K562 (cell line): ENCODE measurements around the gene TDRD6. TPM values are rescaled to one million over a fixed set of nuclear protein-coding genes. Genes with fewer than 3 reads are reported as not detected.

Source experiments
- ATAC-seq: fragments of 200-7000 bp; cut with Tn5 transposase; 3 replicates; pipeline ENCODE4 v1.9.1; 2020; ENCODE audit warnings: moderate library complexity
- BruUV-seq: library from RNA; stranded (reverse); fragments of 400-500 nt; replicated peaks from 2 replicates; lab custom pipeline; 2021; lab: Mats Ljungman, UMichigan
- CTCF ChIA-PET: fragments of 300-600 bp; formaldehyde crosslinking; extraction: SDS; loops from one replicate; lab custom pipeline; 2021; ENCODE audit warnings: low intra/inter-chr PET ratio; lab: Yijun Ruan, JAX
- POLR2A ChIA-PET: fragments of 300-600, 350-650 bp; sonication (Branson Sonifier 250); formaldehyde crosslinking; extraction: SDS; loops from one replicate; lab custom pipeline; 2021; ENCODE audit warnings: antibody characterized with exemption, inconsistent platforms; lab: Yijun Ruan, JAX
- DNase-seq, 4 experiments: peaks; one replicate each; pipeline versions ENCODE4 v3.0.0 to v3.0.0-alpha.2; 2011 to 2018; ENCODE audit warnings: low spot score in 3 of 4, mixed read lengths in 3 of 4; ENCODE audit errors: extremely low read depth in 1 of 4
- FAIRE-seq: peaks from 2 replicates; lab custom pipeline; 2011; peaks lifted over from hg19 to GRCh38; lab: Jason Lieb, UNC
- H2AFZ ChIP-seq: 2 replicates; pipeline ENCODE4 v1.6.0; 2011; ENCODE audit warnings: low read depth, low read length, control low read depth, inconsistent platforms
- H3K27ac ChIP-seq: fragments of 200-600 bp; 3 replicates; pipeline ENCODE4 v1.8.0; 2011; ENCODE audit warnings: low read depth, mild to moderate bottlenecking, control low read depth, inconsistent platforms, low read length, moderate library complexity, mixed read lengths; ENCODE audit errors: extremely low read depth
- H3K27me3 ChIP-seq, 2 experiments: fragments of 300-600 bp in 1 of 2; 2 replicates in 1 of 2; 3 replicates in 1 of 2; pipeline versions ENCODE4 v1.6.0 to v1.8.0; 2011; ENCODE audit warnings: inconsistent platforms in 2 of 2, low read length in 2 of 2, mild to moderate bottlenecking in 1 of 2, mixed read lengths in 1 of 2, moderate library complexity in 1 of 2; ENCODE audit not compliant: control insufficient read depth in 2 of 2, insufficient read depth in 2 of 2
- H3K36me3 ChIP-seq: fragments of 300-600 bp; 3 replicates; pipeline ENCODE4 v1.8.0; 2011; ENCODE audit warnings: mild to moderate bottlenecking, low read length, inconsistent platforms; ENCODE audit not compliant: control insufficient read depth, insufficient read depth
- H3K4me1 ChIP-seq, 2 experiments: fragments of 200-600 bp in 1 of 2; replicated peaks in 1 of 2; 2 replicates in 1 of 2; 3 replicates in 1 of 2; pipeline versions ENCODE4 v1.5.1 to v1.8.0; 2011; ENCODE audit warnings: inconsistent platforms in 2 of 2, low read length in 2 of 2, mild to moderate bottlenecking in 1 of 2, mixed read lengths in 1 of 2, moderate library complexity in 1 of 2; ENCODE audit not compliant: control insufficient read depth in 2 of 2, insufficient read depth in 2 of 2
- H3K4me2 ChIP-seq: 2 replicates; pipeline ENCODE4 v1.6.1; 2011; ENCODE audit warnings: low read length, control low read depth, inconsistent platforms, mixed read lengths; ENCODE audit not compliant: insufficient read depth
- H3K4me3 ChIP-seq: fragments of 200-600 bp; sonication (generic), shearing (Covaris generic); 2 replicates; pipeline ENCODE4 v1.5.1; 2016; ENCODE audit warnings: control low read depth, inconsistent platforms
- H3K79me2 ChIP-seq: fragments of 200-600 bp; 3 replicates; pipeline ENCODE4 v1.8.0; 2011; ENCODE audit warnings: low read length, inconsistent platforms; ENCODE audit not compliant: control insufficient read depth, insufficient read depth
- H3K9ac ChIP-seq, 2 experiments: 2 replicates each; pipeline versions ENCODE4 v1.6.0 to v1.6.1; 2011; ENCODE audit warnings: low read depth in 2 of 2, low read length in 2 of 2, control low read depth in 1 of 2, inconsistent platforms in 1 of 2, mild to moderate bottlenecking in 1 of 2, mixed read lengths in 1 of 2; ENCODE audit not compliant: insufficient read depth in 1 of 2
- H3K9me1 ChIP-seq: one replicate; pipeline ENCODE4 v1.6.0; 2011; ENCODE audit warnings: inconsistent platforms, mild to moderate bottlenecking, low read length, moderate library complexity; ENCODE audit not compliant: control insufficient read depth, insufficient read depth
- H3K9me3 ChIP-seq: replicated peaks from 2 replicates; pipeline ENCODE4 v1.5.1; 2011; ENCODE audit warnings: low read depth, low read length, inconsistent platforms; ENCODE audit not compliant: control insufficient read depth, insufficient read depth
- H4K20me1 ChIP-seq: replicated peaks from 2 replicates; pipeline ENCODE4 v1.6.1; 2011; ENCODE audit warnings: low read length, inconsistent platforms, mixed read lengths; ENCODE audit not compliant: control insufficient read depth, insufficient read depth
- LARP7 ChIP-seq: fragments of 450-650 bp; IDR thresholded peaks from 2 replicates; pipeline ENCODE4 v1.6.1; 2016
- SMAD1 ChIP-seq: fragments of 150-350 bp; IDR thresholded peaks from 2 replicates; pipeline ENCODE4 v1.6.1; 2014; ENCODE audit warnings: low read length, low read depth; ENCODE audit not compliant: partially characterized antibody
- ZNF316 ChIP-seq: fragments of 450-650 bp; IDR thresholded peaks from 2 replicates; pipeline ENCODE4 v1.6.1; 2016
- WGBS: fragments of 100-300 bp; shearing (Covaris generic); methylation state at CpG from one replicate; pipeline ENCODE4 v1.1.6; 2016; ENCODE audit warnings: low coverage, mixed read lengths; ENCODE audit not compliant: insufficient coverage; ENCODE audit errors: missing lambda C conversion rate; 5-methylcytosine and 5-hydroxymethylcytosine counted together
- in situ Hi-C: fragments of 300-500 bp; cut with MboI; formaldehyde crosslinking; loops from 4 replicates; pipeline ENCODE4 v1.15.0; 2018; ENCODE audit warnings: inconsistent platforms, mixed read lengths
- intact Hi-C: fragments of 100-400 bp; cut with micrococcal nuclease; formaldehyde crosslinking; loops from 2 replicates; pipeline ENCODE4 v1.14.2; 2022
- polyA plus RNA-seq, 8 experiments: library from polyadenylated mRNA; depleted of rRNA in 4 of 8; stranded (reverse) in 5 of 8; unstranded in 3 of 8; fragments of >200 nt; fragmentation: Nextera tagmentation in 2 of 8; fragmentation: Illumina TruSeq in 1 of 8; extraction: Ambion mirVana in 2 of 8; extraction: Trizol in 1 of 8; gene quantifications; 2 replicates each; pipeline versions ENCODE4 v1.2.1 to v1.2.3, GENCODE V29; 2011 to 2014; ENCODE audit warnings: inconsistent platforms in 1 of 8, missing spikeins in 1 of 8
- total RNA-seq, 7 experiments: library from RNA; depleted of rRNA in 6 of 7; stranded (reverse); fragments of >200 nt in 6 of 7; fragmentation: Illumina TruSeq in 2 of 7; extraction: Trizol in 2 of 7; gene quantifications; 2 replicates each; pipeline versions ENCODE4 v1.2.1 to v1.2.3, GENCODE V29; 2011 to 2021; ENCODE audit warnings: low replicate concordance in 1 of 7
- TF ChIP-seq, protein P1 (sequence below): fragments of 450-650 bp; IDR thresholded peaks from 2 replicates; pipeline ENCODE4 v1.6.1; 2016; ENCODE audit warnings: antibody characterized with exemption

The TDRD6 gene
- total and polyA plus RNA-seq, 9 of the 15 experiments (the other 6 are each of a cell fraction or from before 2014, with no cell fraction given), result under 0.01 to 0.53 (median 0.14) TPM; not detected in 1

- Histone ChIP-seq H3K9me1 (no peaks in the 10 kb centered on the region), H3K4me3 (no peak overlapping the region), H3K27ac (no peak overlapping the region), H3K4me1 (peaks cover 0 to 14% of the 10 kb centered on the region in 2 experiments; a peak in 2 of 5 replicates), H3K79me2 (no peaks in the 10 kb centered on the region), H2AFZ (no peak overlapping the region), H3K4me2 (no peak overlapping the region), H3K9ac (no peak overlapping the region), H3K9me3 (no peaks in the 10 kb centered on the region), H3K27me3 (peaks cover 0 to 11% of the 10 kb centered on the region in 2 experiments; a peak in 1 of 5 replicates), H4K20me1 (no peaks in the 10 kb centered on the region), H3K36me3 (no peaks in the 10 kb centered on the region)
- in situ Hi-C loops, result no loop called here
- ChIA-PET CTCF (no interaction called here), POLR2A (no interaction called here)
- intact Hi-C loops, result no loop called here
- TF ChIP-seq LARP7 (no peak), SMAD1 (no peak), ZNF316 (no peak)
- TF ChIP-seq, protein P1, sequence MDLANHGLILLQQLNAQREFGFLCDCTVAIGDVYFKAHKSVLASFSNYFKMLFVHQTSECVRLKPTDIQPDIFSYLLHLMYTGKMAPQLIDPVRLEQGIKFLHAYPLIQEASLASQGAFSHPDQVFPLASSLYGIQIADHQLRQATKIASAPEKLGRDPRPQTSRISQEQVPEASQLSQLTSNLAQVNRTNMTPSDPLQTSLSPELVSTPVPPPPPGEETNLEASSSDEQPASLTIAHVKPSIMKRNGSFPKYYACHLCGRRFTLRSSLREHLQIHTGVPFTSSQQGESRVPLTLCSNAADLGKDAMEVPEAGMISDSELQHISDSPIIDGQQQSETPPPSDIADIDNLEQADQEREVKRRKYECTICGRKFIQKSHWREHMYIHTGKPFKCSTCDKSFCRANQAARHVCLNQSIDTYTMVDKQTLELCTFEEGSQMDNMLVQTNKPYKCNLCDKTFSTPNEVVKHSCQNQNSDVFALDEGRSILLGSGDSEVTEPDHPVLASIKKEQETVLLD, result no peak
- FAIRE-seq, result no peak
- WGBS, result 0% methylated on average over 2 of the region's 2 CpGs
- no peak for ATAC-seq
- DNase-seq, result no peak
- BruUV-seq, result no TSS peak
Observed at GRCh38 chr6:46690141-46690755, 2.6 kb downstream of the TDRD6 start.
